ENCODE data around the gene B3GNT4. TPM values are rescaled to one million over a fixed set of nuclear protein-coding genes. Genes with fewer than 3 reads are reported as not detected.

The B3GNT4 gene
- total and polyA plus RNA-seq, 2 of the 13 experiments (the other 11 are each of a cell fraction or from before 2014, with no cell fraction given), result 0.04 to 0.21 TPM

- TF ChIP-seq ZBTB43 (CRISPR knock-in tag; conservative IDR thresholded peaks at IDR 0.05) (peak; percentile 97), ZNF260 (CRISPR knock-in tag; IDR thresholded peaks at IDR 0.05; ENCODE audit: borderline replicate concordance, low read depth) (no peak), ARID4A (CRISPR knock-in tag; IDR thresholded peaks at IDR 0.05; ENCODE audit: borderline replicate concordance) (peak; percentile 85), DNMT1 (CRISPR knock-in tag; IDR thresholded peaks at IDR 0.05) (0 out of 2 replicates have a peak, but pooled peaks have one; percentile 76), ELF4 (CRISPR knock-in tag; IDR thresholded peaks at IDR 0.05; ENCODE audit: borderline replicate concordance) (peak; percentile 53; the same call in 1 of the 2 replicates), PRMT3 (CRISPR knock-in tag; IDR thresholded peaks at IDR 0.05; ENCODE audit: borderline replicate concordance, low read depth) (0 out of 2 replicates have a peak, but pooled peaks have one; percentile 69), PREB (CRISPR knock-in tag; IDR thresholded peaks at IDR 0.05) (peak; percentile 84; the same call in 1 of the 2 replicates), MYPOP (CRISPR knock-in tag; IDR thresholded peaks at IDR 0.05) (no peak), ZNF580 (CRISPR knock-in tag; IDR thresholded peaks at IDR 0.05; ENCODE audit: borderline replicate concordance, low read depth) (peak; percentile 76), NFKB2 (CRISPR knock-in tag; IDR thresholded peaks at IDR 0.05; ENCODE audit: borderline replicate concordance) (peak; percentile 94), ZNF790 (CRISPR knock-in tag; IDR thresholded peaks at IDR 0.05; ENCODE audit: borderline replicate concordance) (no peak; the same call in 1 of the 2 replicates), NCOA2 (CRISPR knock-in tag; IDR thresholded peaks at IDR 0.05) (peak; percentile 17; the same call in 1 of the 2 replicates), ZNF136 (CRISPR knock-in tag; IDR thresholded peaks at IDR 0.05; ENCODE audit: low read depth) (no peak), TEAD2 (CRISPR knock-in tag; IDR thresholded peaks at IDR 0.05) (peak; percentile 97)
Observed at GRCh38 chr12:122226366-122227125, 23.0 kb downstream of the B3GNT4 start (continued).

All from HepG2 (cell line).